AG10803 (cell line): ENCODE measurements around the gene CNTNAP2.

Experiments
- DNase-seq: peaks from one replicate; pipeline ENCODE4 v3.0.0; 2010; ENCODE audit warnings: low read depth
- H3K4me3 ChIP-seq: 2 replicates; pipeline ENCODE4 v1.5.1; 2011; ENCODE audit warnings: mild to moderate bottlenecking, low read length, control low read depth
- CTCF ChIP-seq: conservative IDR thresholded peaks from 2 replicates; pipeline ENCODE4 v1.5.1; 2011; ENCODE audit warnings: mild to moderate bottlenecking, low read length, control low read depth, inconsistent platforms

Gene CNTNAP2

GRCh38 chr7:146805082-146805481 is 688.5 kb downstream of the CNTNAP2 start:
- peak; percentile 8 for DNase-seq
- H3K4me3 ChIP-seq = no peak overlapping the region
- TF ChIP-seq CTCF = no peak

GRCh38 chr7:146826329-146826728 is 709.7 kb downstream of the CNTNAP2 start:
- no peak for TF ChIP-seq CTCF
- DNase-seq = no peak
- no peak overlapping the region for H3K4me3 ChIP-seq

GRCh38 chr7:146830686-146831085 is 714.1 kb downstream of the CNTNAP2 start:
- no peak overlapping the region for H3K4me3 ChIP-seq
- TF ChIP-seq CTCF = no peak
- DNase-seq = no peak

- no peak for DNase-seq
- H3K4me3 ChIP-seq = no peak overlapping the region
- no peak for TF ChIP-seq CTCF
Observed at GRCh38 chr7:146831875-146832274, 715.3 kb downstream of the CNTNAP2 start.

- no peak overlapping the region for H3K4me3 ChIP-seq
- no peak for DNase-seq
- TF ChIP-seq CTCF = no peak
Observed at GRCh38 chr7:146844405-146844804, 727.8 kb downstream of the CNTNAP2 start.

- TF ChIP-seq CTCF = no peak
- no peak for DNase-seq
- H3K4me3 ChIP-seq = no peak overlapping the region
Observed at GRCh38 chr7:146858690-146859089, 742.1 kb downstream of the CNTNAP2 start.

GRCh38 chr7:146861701-146862100 is 745.1 kb downstream of the CNTNAP2 start:
- DNase-seq = no peak

More at GRCh38 chr7:146861701-146862100, 745.1 kb downstream of the CNTNAP2 start:
- TF ChIP-seq CTCF = no peak
- H3K4me3 ChIP-seq = no peak overlapping the region
